ENCODE measurements around the gene ESPNL. TPM values are rescaled to one million over a fixed set of nuclear protein-coding genes. Genes with fewer than 3 reads are reported as not detected.
A peak's percentile ranks its signal among the peaks of the same experiment; 100 is the strongest.

ESPNL gene
- total and polyA plus RNA-seq, 10 donors: 0.65 to 6.2 (median 1.7) TPM

DNA sequence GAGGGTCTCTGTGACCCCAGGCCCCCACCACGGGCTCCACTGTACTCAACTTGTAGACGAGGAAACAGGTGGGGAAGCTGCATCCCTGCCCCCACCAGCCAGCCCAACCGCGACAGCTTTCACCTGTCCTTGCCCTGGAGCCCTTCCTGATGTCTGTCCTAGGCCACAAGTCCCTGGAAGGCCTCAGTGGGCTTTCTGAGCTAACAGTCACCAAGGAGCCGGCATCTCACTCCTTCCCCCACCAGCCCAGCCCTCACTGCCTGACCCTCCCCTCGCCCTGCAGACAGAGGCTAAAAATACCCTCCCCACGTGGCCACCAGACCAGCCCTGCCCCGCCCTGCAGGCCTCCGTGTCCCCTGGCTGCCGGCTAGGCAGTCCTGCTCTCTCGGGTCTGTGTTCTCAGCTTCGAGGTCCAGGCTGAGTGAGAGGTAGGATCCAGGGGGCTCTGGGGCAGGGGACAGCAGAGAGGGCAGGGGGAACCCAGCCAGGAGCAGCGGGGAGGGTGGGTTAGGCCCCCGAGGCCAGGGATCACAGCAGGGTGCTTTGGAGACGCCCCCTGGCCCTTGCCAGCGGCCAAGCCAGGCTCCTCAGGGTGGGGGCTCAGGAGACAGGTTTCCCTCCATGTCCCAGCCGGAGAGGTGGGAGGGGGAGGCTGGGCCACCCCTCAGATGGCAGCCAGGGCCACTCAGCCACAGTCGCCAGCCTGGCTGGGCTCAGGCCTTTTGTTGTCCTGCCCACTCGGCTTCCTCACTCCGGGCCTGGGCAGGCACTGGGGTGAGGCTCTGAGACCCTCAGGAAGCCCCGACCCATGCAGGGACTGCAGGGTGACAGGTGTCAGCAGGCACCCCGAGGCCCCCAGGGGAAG, 38.4 kb downstream of the ESPNL start, which contains the start of gene KLHL30:
Gene KLHL30 (plus strand): TSS at position 338 of the 865 bp plus-strand sequence. CDS start 2,087 bp downstream, outside the sequence.
- TF ChIP-seq POLR2A (IDR thresholded peaks at IDR 0.05): no peak
- H3K36me3 ChIP-seq: no peaks in the 10 kb centered on the region
- 52 to 68% (median 66%) methylated on average over 11 to 22 of the region's 22 CpGs for WGBS, 5 donors
- peaks cover 0 to 19% (median 9%) of the 10 kb centered on the region in 6 donors for H3K4me1 ChIP-seq
- no peak within 1 kb of the TSS for H3K27ac ChIP-seq
- H3K4me3 ChIP-seq: peak within 1 kb of the TSS in 2 of 8 donors; percentile 21 to 34
- no peak for DNase-seq
- intact Hi-C loops (cut with DNase I; ENCODE audit: low total_unique reads): no loop called here
- H3K9me3 ChIP-seq: no peaks in the 10 kb centered on the region
- peaks cover 0 to 18% (median 0%) of the 10 kb centered on the region in 7 donors for H3K27me3 ChIP-seq (replicated peaks in 1 of 7)

DNA sequence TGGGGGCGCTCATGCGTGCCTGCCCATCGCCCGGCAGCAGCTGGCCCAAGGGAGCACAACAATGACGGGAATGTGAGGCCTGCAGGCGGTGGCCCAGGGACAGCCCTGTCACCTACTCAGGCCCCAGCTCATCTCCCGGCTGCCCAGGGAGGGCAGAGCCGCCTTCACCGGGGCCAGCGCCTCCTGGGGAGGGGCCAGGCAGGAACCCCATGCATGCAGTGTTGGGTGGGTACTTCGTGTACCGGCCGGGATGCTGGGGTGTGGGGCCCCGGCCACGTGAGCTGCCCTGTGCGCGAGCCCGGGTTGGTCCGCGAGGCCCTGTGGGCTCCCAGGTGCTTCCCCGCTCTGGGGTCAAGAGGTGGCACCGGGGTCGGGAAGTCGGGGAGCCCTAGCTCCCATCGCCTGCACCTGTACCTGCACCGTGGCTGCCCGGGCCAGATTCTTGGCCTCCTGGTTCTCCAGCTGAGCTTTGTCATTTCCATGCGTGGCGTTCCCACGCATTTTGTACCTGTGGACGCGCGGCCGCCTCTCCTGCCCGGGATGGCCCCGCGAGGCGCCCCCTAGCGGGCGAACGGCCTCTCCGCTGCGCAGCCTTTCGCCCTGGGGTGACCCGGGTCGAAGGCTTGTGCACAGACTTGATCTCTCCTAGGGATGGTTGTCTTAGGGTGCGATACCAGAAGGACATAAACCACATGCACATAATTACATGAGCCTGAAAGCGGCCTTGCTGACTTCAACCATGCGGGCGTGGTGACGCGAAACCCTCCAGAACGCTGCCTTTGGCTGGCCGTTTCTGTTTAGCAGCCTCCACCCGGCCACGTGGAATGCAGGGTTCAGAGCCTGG, 39.3 kb downstream of the ESPNL start:
- Histone ChIP-seq H3K9me3 (no peaks in the 10 kb centered on the region), H3K27ac (no peak overlapping the region), H3K27me3 (replicated peaks in 1 of 7) (peaks cover 0 to 18% (median 0%) of the 10 kb centered on the region in 7 donors), H3K4me3 (peak overlapping the region in 2 of 8 donors; percentile 21 to 34), H3K4me1 (peaks cover 0 to 19% (median 9%) of the 10 kb centered on the region in 6 donors), H3K36me3 (no peaks in the 10 kb centered on the region)
- TF ChIP-seq, protein P1, sequence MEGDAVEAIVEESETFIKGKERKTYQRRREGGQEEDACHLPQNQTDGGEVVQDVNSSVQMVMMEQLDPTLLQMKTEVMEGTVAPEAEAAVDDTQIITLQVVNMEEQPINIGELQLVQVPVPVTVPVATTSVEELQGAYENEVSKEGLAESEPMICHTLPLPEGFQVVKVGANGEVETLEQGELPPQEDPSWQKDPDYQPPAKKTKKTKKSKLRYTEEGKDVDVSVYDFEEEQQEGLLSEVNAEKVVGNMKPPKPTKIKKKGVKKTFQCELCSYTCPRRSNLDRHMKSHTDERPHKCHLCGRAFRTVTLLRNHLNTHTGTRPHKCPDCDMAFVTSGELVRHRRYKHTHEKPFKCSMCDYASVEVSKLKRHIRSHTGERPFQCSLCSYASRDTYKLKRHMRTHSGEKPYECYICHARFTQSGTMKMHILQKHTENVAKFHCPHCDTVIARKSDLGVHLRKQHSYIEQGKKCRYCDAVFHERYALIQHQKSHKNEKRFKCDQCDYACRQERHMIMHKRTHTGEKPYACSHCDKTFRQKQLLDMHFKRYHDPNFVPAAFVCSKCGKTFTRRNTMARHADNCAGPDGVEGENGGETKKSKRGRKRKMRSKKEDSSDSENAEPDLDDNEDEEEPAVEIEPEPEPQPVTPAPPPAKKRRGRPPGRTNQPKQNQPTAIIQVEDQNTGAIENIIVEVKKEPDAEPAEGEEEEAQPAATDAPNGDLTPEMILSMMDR (IDR thresholded peaks at IDR 0.05 in 8 of 11, conservative IDR thresholded peaks at IDR 0.05 in 3 of 11): peak in 10 of 11 experiments; percentile 12 to 73 (median 53)
- TF ChIP-seq POLR2AphosphoS5 (IDR thresholded peaks at IDR 0.05) (peak in 1 of 3 donors; percentile 12), POLR2A (IDR thresholded peaks at IDR 0.05) (no peak)
- intact Hi-C loops (cut with DNase I; ENCODE audit: low total_unique reads): no loop called here
- WGBS, 5 donors: 48 to 73% (median 60%) methylated on average over 34 to 56 of the region's 56 CpGs
- no peak for DNase-seq

DNA sequence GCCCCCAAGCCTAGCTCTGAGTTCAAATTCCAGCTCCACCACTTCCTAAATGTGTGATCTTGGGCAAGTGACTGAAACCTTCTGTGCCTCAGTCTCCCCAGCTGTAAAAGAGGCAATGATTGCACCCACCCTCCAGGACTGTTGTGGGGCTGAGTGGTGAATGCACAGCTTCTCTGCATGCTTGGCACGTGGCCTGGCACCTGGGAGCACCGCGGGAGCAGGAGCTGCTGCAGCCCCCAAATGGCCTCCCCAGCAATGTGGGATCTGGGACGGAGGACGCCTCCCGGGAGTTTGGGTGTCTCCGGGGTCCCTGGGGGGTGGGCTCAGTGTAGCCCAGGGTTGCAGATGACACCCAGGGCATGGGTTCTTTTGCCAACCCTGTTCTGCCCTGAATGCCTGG, 39.9 kb downstream of the ESPNL start:
- WGBS, 5 donors: 89 to 98% (median 92%) methylated on average over 5 to 7 of the region's 7 CpGs

More for the DNA sequence above, 39.9 kb downstream of the ESPNL start:
- Histone ChIP-seq H3K4me1 (peaks cover 0 to 19% (median 9%) of the 10 kb centered on the region in 6 donors), H3K36me3 (no peaks in the 10 kb centered on the region), H3K27ac (no peak overlapping the region), H3K9me3 (no peaks in the 10 kb centered on the region), H3K4me3 (no peak overlapping the region), H3K27me3 (replicated peaks in 1 of 7) (peaks cover 0 to 18% (median 0%) of the 10 kb centered on the region in 7 donors)
- no peak for DNase-seq
- intact Hi-C loops (cut with DNase I; ENCODE audit: low total_unique reads): no loop called here
- TF ChIP-seq POLR2A (IDR thresholded peaks at IDR 0.05) (no peak), POLR2AphosphoS5 (IDR thresholded peaks at IDR 0.05) (no peak)
- TF ChIP-seq, protein P1 (IDR thresholded peaks at IDR 0.05 in 8 of 11, conservative IDR thresholded peaks at IDR 0.05 in 3 of 11): no peak

All from spleen (tissue), 11 donors.